GM19455 (cell line): ENCODE data around the gene EML5.
"Not testable (repeated sequence)": the region's sequence is repeated elsewhere in the genome, so short reads cannot be mapped to it uniquely, and the experiment has no call there.

Experiments
- ATAC-seq: cut with Tn5 transposase; IDR thresholded peaks from one replicate; pipeline ENCODE4 v1.9.1; 2021; ENCODE audit not compliant: unreplicated experiment

Gene EML5

GRCh38 chr14:88792473-88793258 lies at the start of gene EML5:
Gene EML5 (minus strand): TSS chr14:88792953. CDS start chr14:88792503, 450 bp downstream.
- peak; percentile 90 for ATAC-seq

- no peak for ATAC-seq
These were observed 49.7 kb upstream of the EML5 start for GRCh38 chr14:88842414-88842813.

GRCh38 chr14:88841741-88842140 lies 49.0 kb upstream of the EML5 start:
- ATAC-seq = no peak

GRCh38 chr14:88840926-88841325 lies 48.2 kb upstream of the EML5 start:
- no peak for ATAC-seq

- ATAC-seq = no peak
These were observed 45.3 kb upstream of the EML5 start for GRCh38 chr14:88838015-88838414.

GRCh38 chr14:88837495-88837894 lies 44.7 kb upstream of the EML5 start:
- no peak for ATAC-seq

GRCh38 chr14:88835661-88836060 lies 42.9 kb upstream of the EML5 start:
- no peak for ATAC-seq

- no peak for ATAC-seq
These were observed 42.2 kb upstream of the EML5 start for GRCh38 chr14:88834883-88835431.

GRCh38 chr14:88831284-88831683 lies 38.5 kb upstream of the EML5 start:
- ATAC-seq = no peak

GRCh38 chr14:88829685-88830302 lies 37.0 kb upstream of the EML5 start:
- ATAC-seq = no peak

GRCh38 chr14:88829188-88829587 lies 36.4 kb upstream of the EML5 start:
- ATAC-seq = no peak

- ATAC-seq = no peak
These were observed 32.8 kb upstream of the EML5 start for GRCh38 chr14:88825503-88825902.

- no peak for ATAC-seq
These were observed 32.3 kb upstream of the EML5 start for GRCh38 chr14:88825078-88825458.

- peak; percentile 98 for ATAC-seq
These were observed 31.7 kb upstream of the EML5 start, which contains the start of gene TTC8 for GRCh38 chr14:88824314-88825077. Gene TTC8 (plus strand): TSS chr14:88824651. CDS start chr14:88824708, 57 bp downstream.

GRCh38 chr14:88823968-88824313 lies 31.2 kb upstream of the EML5 start:
- peak; percentile 14 for ATAC-seq

GRCh38 chr14:88821888-88822287 lies 29.1 kb upstream of the EML5 start:
- ATAC-seq = no peak

GRCh38 chr14:88821378-88821777 lies 28.6 kb upstream of the EML5 start:
- ATAC-seq = no peak

GRCh38 chr14:88819674-88820073 lies 26.9 kb upstream of the EML5 start:
- not testable (repeated sequence) for ATAC-seq

GRCh38 chr14:88818018-88818417 lies 25.3 kb upstream of the EML5 start:
- no peak for ATAC-seq

- ATAC-seq = no peak
These were observed 23.2 kb upstream of the EML5 start for GRCh38 chr14:88815980-88816379.

- no peak for ATAC-seq
These were observed 15.6 kb upstream of the EML5 start for GRCh38 chr14:88808359-88808758.

GRCh38 chr14:88804477-88804876 lies 11.7 kb upstream of the EML5 start:
- ATAC-seq = no peak
